HL-60 (cell line): Measurements from ENCODE around the gene CLEC2L.

Experiments used
- DNase-seq, 2 experiments: peaks; one replicate each; pipeline ENCODE4 v3.0.0-alpha.2; 2010 to 2020; ENCODE audit warnings: low read depth in 1 of 2, low spot score in 1 of 2
- H3K27ac ChIP-seq: fragments of 250-450 bp; sonication (Bioruptor Pico); replicated peaks from 2 replicates; pipeline ENCODE4 v1.5.1; 2020; ENCODE audit warnings: mild to moderate bottlenecking, moderate library complexity
- H3K27me3 ChIP-seq: fragments of 250-450 bp; sonication (Bioruptor Pico); 2 replicates; pipeline ENCODE4 v1.5.1; 2021; ENCODE audit warnings: mild to moderate bottlenecking, moderate library complexity; ENCODE audit not compliant: insufficient read depth, poor library complexity, severe bottlenecking
- H3K4me3 ChIP-seq: replicated peaks from 2 replicates; pipeline ENCODE4 v1.5.1; 2011; ENCODE audit warnings: mild to moderate bottlenecking, control low read depth, low read length; ENCODE audit not compliant: insufficient read depth
- GABPA ChIP-seq: IDR thresholded peaks from 2 replicates; pipeline ENCODE4 v1.6.1; 2012; ENCODE audit warnings: low read depth
- POLR2AphosphoS5 ChIP-seq: IDR thresholded peaks from 2 replicates; pipeline ENCODE4 v1.6.1; 2012; ENCODE audit warnings: low read depth
- SPI1 ChIP-seq: IDR thresholded peaks from 2 replicates; pipeline ENCODE4 v1.6.1; 2012; ENCODE audit warnings: low read depth, mild to moderate bottlenecking, borderline replicate concordance
- TF ChIP-seq, protein P1 (sequence below): IDR thresholded peaks from one replicate; pipeline ENCODE4 v1.5.1; 2011; ENCODE audit warnings: low read length, control low read depth, inconsistent platforms; ENCODE audit not compliant: insufficient read depth
- TF ChIP-seq, protein P2 (sequence below): IDR thresholded peaks from 2 replicates; pipeline ENCODE4 v1.6.1; 2012; ENCODE audit warnings: low read depth; ENCODE audit not compliant: insufficient replicate concordance

The CLEC2L gene

DNA sequence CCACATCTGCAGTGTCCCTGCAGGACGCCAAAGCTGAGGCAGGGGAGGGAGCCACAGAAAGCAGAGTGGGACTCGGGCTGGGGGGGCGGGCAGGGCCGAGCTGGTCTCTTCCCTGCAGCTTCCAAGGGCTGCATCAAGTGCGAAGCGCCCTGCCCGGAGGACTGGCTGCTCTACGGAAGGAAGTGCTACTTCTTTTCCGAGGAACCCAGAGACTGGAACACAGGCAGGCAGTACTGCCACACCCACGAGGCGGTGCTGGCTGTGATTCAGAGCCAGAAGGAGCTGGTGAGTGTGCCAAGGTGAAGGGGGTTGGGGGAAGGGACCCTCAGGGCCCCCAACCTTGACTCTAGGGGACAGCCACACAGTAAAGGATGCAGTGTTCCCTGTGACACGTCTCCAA lies 16.7 kb downstream of the CLEC2L start:
- DNase-seq, result no peak
- Histone ChIP-seq H3K4me3 (no peak overlapping the region), H3K27me3 (peaks cover 2% of the 10 kb centered on the region), H3K27ac (no peak overlapping the region)
- TF ChIP-seq SPI1, result no peak
- no peak for TF ChIP-seq GABPA
- TF ChIP-seq, protein P1, sequence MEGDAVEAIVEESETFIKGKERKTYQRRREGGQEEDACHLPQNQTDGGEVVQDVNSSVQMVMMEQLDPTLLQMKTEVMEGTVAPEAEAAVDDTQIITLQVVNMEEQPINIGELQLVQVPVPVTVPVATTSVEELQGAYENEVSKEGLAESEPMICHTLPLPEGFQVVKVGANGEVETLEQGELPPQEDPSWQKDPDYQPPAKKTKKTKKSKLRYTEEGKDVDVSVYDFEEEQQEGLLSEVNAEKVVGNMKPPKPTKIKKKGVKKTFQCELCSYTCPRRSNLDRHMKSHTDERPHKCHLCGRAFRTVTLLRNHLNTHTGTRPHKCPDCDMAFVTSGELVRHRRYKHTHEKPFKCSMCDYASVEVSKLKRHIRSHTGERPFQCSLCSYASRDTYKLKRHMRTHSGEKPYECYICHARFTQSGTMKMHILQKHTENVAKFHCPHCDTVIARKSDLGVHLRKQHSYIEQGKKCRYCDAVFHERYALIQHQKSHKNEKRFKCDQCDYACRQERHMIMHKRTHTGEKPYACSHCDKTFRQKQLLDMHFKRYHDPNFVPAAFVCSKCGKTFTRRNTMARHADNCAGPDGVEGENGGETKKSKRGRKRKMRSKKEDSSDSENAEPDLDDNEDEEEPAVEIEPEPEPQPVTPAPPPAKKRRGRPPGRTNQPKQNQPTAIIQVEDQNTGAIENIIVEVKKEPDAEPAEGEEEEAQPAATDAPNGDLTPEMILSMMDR, result no peak
- no peak for TF ChIP-seq POLR2AphosphoS5
- TF ChIP-seq, protein P2, sequence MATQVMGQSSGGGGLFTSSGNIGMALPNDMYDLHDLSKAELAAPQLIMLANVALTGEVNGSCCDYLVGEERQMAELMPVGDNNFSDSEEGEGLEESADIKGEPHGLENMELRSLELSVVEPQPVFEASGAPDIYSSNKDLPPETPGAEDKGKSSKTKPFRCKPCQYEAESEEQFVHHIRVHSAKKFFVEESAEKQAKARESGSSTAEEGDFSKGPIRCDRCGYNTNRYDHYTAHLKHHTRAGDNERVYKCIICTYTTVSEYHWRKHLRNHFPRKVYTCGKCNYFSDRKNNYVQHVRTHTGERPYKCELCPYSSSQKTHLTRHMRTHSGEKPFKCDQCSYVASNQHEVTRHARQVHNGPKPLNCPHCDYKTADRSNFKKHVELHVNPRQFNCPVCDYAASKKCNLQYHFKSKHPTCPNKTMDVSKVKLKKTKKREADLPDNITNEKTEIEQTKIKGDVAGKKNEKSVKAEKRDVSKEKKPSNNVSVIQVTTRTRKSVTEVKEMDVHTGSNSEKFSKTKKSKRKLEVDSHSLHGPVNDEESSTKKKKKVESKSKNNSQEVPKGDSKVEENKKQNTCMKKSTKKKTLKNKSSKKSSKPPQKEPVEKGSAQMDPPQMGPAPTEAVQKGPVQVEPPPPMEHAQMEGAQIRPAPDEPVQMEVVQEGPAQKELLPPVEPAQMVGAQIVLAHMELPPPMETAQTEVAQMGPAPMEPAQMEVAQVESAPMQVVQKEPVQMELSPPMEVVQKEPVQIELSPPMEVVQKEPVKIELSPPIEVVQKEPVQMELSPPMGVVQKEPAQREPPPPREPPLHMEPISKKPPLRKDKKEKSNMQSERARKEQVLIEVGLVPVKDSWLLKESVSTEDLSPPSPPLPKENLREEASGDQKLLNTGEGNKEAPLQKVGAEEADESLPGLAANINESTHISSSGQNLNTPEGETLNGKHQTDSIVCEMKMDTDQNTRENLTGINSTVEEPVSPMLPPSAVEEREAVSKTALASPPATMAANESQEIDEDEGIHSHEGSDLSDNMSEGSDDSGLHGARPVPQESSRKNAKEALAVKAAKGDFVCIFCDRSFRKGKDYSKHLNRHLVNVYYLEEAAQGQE, result no peak

DNA sequence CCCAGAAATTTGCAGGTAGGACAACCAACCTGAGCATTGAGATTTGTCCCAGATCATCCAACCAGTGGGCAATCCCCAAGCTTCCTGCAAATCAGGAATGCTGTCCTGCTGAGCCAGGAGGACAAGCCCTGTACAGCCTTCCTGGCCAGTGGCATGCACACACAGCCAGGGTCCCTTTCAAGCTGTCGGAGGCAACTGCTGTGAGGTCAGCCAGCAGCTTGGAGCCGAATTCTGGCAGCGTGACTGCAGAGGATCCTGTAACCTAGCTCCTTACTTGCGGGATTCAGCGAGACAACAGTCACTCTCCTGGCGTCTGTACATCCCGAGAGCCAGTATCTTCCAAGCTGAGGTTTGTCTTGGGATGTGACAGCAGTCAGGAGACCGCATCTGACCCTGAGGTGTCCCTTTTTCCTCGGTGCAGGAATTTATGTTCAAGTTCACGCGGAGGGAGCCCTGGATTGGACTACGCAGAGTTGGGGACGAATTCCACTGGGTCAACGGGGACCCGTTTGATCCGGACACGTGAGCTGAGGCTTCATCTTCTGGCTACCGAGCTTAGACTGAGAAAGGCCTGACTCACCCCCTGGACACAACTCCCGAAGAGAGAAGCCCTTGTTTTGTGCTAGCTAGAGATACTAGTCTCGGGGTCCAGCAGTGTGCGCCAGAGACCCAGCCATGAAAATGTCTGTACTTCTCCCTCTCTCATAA lies 18.3 kb downstream of the CLEC2L start:
- no peak overlapping the region for H3K27ac ChIP-seq
- no peak for DNase-seq
- H3K4me3 ChIP-seq, result no peak overlapping the region
- no peaks in the 10 kb centered on the region for H3K27me3 ChIP-seq
- TF ChIP-seq, protein P1, result no peak
- TF ChIP-seq GABPA (no peak), SPI1 (no peak), POLR2AphosphoS5 (no peak)
- TF ChIP-seq, protein P2, result no peak

DNA sequence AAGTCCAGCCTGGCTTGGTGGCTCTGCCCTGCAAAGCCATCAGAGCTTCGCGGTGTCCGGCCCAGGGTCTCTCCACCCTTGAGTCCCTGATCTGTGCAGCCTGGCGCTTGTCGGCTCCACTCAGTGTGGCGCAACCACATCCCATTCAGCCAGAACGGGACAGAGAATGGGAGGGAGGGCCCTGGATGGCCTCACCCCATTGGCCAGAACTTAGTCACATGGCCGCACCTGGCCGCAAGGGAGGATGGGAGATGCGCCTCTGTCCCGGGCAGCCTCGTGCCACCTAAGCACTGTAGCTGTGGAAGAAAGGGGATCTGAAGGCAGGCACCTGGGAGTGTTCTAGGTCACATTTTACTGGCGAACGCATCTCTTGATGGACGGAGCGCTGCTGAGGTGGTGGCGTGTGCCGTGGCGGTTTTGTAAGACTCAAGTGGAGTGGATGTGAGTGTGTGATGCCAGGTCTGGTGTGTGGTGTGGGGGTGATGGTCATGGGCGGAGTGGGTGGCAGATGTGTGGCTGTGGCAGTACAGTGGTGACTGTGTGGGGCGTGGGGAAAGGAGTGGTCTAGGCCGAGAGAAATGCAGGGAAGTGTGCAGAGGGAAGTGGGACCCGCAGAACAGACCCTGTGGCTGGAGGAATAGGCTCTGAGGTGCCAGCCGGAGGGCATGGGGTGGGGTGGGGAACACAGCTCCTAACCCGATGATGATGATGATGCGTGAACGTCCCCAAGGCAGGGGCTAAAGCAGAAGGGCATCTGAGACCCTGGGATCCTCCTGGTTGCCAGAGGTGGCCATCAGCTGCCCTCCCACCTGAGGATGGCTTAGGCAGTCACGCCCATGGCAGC lies 19.0 kb downstream of the CLEC2L start:
- no peak for DNase-seq
- no peak overlapping the region for H3K4me3 ChIP-seq
- TF ChIP-seq GABPA, result no peak
- H3K27ac ChIP-seq, result no peak overlapping the region
- H3K27me3 ChIP-seq, result no peaks in the 10 kb centered on the region

DNA sequence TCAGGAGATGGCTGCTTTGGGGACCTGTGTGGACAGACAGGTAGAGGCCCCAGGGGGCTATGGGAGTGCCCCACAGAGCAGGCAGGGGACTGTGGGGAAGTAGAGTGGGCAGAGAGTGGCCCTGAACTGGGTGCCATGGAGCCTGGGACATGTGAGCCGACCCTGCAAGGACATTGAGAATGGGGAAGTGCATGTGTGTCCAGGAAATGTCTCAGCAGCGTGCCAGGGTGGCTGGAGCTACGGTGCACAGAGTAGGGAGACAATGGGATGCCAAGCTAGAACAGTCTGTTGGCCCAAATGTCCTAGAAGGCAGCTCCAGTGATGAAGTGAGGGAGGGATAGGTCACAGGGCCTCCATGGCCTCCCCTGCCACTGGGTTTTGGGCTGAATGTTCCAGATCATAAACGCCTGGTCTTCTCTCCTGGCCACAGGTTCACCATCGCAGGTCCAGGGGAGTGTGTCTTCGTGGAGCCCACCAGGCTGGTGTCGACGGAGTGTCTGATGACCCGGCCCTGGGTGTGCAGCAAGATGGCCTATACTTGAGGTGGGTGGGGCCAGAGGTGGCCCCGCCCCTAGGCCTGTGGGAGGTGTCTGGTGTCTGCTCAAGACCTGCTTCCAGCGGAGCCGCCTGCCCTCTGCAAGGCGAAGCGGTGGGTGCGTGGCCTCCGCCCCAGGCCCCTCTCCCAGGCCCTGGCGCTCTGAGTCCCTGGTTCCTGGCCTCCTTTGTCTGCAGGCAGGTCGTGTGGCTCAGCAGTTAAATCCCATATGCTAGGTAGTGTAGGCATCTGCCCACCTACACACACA lies 20.5 kb downstream of the CLEC2L start:
- no peak for DNase-seq
- no peaks in the 10 kb centered on the region for H3K27me3 ChIP-seq
- peak; percentile 88 for TF ChIP-seq SPI1
- TF ChIP-seq, protein P2, result no peak
- no peak overlapping the region for H3K4me3 ChIP-seq
- no peak overlapping the region for H3K27ac ChIP-seq
